ENCODE measurements around the gene MRFAP1. TPM values are rescaled to one million over a fixed set of nuclear protein-coding genes. Genes with fewer than 3 reads are reported as not detected.

Gene MRFAP1
- total and polyA plus RNA-seq, 10 of the 15 experiments (the other 5 are each of a cell fraction or from before 2014, with no cell fraction given), result 18.7 to 105 (median 80.8) TPM

- TF ChIP-seq CEBPB (IDR thresholded peaks at IDR 0.05; ENCODE audit: borderline replicate concordance in 1 of 2, low read depth in 2 of 2, low read length in 2 of 2) (no peak), MAX (IDR thresholded peaks at IDR 0.05; ENCODE audit: low read depth, low read length) (peak; percentile 63; the same call in 1 of the 2 replicates), GABPA (IDR thresholded peaks at IDR 0.05; ENCODE audit: low read depth) (no peak), SP1 (IDR thresholded peaks at IDR 0.05; ENCODE audit: low read depth, low read length) (no peak), IRF5 (IDR thresholded peaks at IDR 0.05; ENCODE audit: borderline replicate concordance) (no peak), YBX1 (IDR thresholded peaks at IDR 0.05) (no peak), RAD51 (IDR thresholded peaks at IDR 0.05) (no peak), CTCF (IDR thresholded peaks at IDR 0.05 in 2 of 3, conservative IDR thresholded peaks at IDR 0.05 in 1 of 3; ENCODE audit: control insufficient read depth in 2 of 3, extremely low read depth in 1 of 3, insufficient read depth in 1 of 3, low read depth in 3 of 3, low read length in 3 of 3) (peak; percentile 48 to 67 (median 59); a peak in 5 of 6 replicates), SUPT20H (IDR thresholded peaks at IDR 0.05; ENCODE audit: borderline replicate concordance, control insufficient read depth, low read depth, low read length) (no peak), CHD1 (IDR thresholded peaks at IDR 0.05; ENCODE audit: low read depth, low read length) (no peak), E2F4 (IDR thresholded peaks at IDR 0.05; ENCODE audit: low read depth, low read length) (no peak), SIX5 (IDR thresholded peaks at IDR 0.05; ENCODE audit: low read depth, low read length, severe bottlenecking) (no peak), ZBTB33 (IDR thresholded peaks at IDR 0.05) (no peak), TAF1 (IDR thresholded peaks at IDR 0.05; ENCODE audit: borderline replicate concordance, low read depth, low read length) (no peak), YY1 (IDR thresholded peaks at IDR 0.05; ENCODE audit: low read depth, low read length) (no peak), MYC (IDR thresholded peaks at IDR 0.05; ENCODE audit: insufficient read depth, insufficient read length, insufficient replicate concordance, low read length, severe bottlenecking) (no peak), RELB (IDR thresholded peaks at IDR 0.05; ENCODE audit: low read depth) (0 out of 2 replicates have a peak, but pooled peaks have one; percentile 20), POU2F2 (IDR thresholded peaks at IDR 0.05; ENCODE audit: borderline replicate concordance, low read depth, low read length) (0 out of 3 replicates have a peak, but pooled peaks have one; percentile 6), NFYA (IDR thresholded peaks at IDR 0.05; ENCODE audit: borderline replicate concordance, low read depth, low read length) (no peak), EED (IDR thresholded peaks at IDR 0.05; ENCODE audit: low read depth) (no peak), RAD21 (IDR thresholded peaks at IDR 0.05; ENCODE audit: insufficient read depth, low read depth, low read length) (peak; percentile 51), DPF2 (IDR thresholded peaks at IDR 0.05) (no peak)
These were observed 34.1 kb downstream of the MRFAP1 start (continued) for GRCh38 chr4:6674500-6675149.

Measured in GM12878 (cell line).